ENCODE results near the gene CERS6. TPM values are rescaled to one million over a fixed set of nuclear protein-coding genes. Genes with fewer than 3 reads are reported as not detected.
"Not testable (repeated sequence)": the region's sequence is repeated elsewhere in the genome, so short reads cannot be mapped to it uniquely, and the experiment has no call there.

CERS6 gene
- total and polyA plus RNA-seq, 2 experiments from 2014 or later: 40.9 to 99.1 TPM

GRCh38 chr2:168765401-168765800 is 309.3 kb downstream of the CERS6 start:
- no peaks in the 10 kb centered on the region for H3K27me3 ChIP-seq
- H2AFZ ChIP-seq: no peak overlapping the region
- no peak for DNase-seq (ENCODE audit: low spot score)
- no peak overlapping the region for H3K27ac ChIP-seq
- H3K9me3 ChIP-seq (ENCODE audit: low read depth): no peaks in the 10 kb centered on the region
- H3K36me3 ChIP-seq (replicated peaks; ENCODE audit: insufficient read depth, low read depth): no peaks in the 10 kb centered on the region
- no peak for TF ChIP-seq CTCF (IDR thresholded peaks at IDR 0.05; ENCODE audit: poor library complexity)
- no peak for TF ChIP-seq EZH2phosphoT487 (IDR thresholded peaks at IDR 0.05; ENCODE audit: low read depth, severe bottlenecking, unreplicated experiment)
- no peak for TF ChIP-seq EZH2 (IDR thresholded peaks at IDR 0.05; ENCODE audit: borderline replicate concordance)
- no peaks in the 10 kb centered on the region for H3K79me2 ChIP-seq
- WGBS (ENCODE audit: low lambda C conversion rate, missing lambda C conversion rate): 70% methylated on average over 1 of the region's 1 CpG
- no peak overlapping the region for H3K4me3 ChIP-seq
- H3K4me1 ChIP-seq (ENCODE audit: insufficient read depth): peaks cover 5% of the 10 kb centered on the region
- H3K9me2 ChIP-seq (replicated peaks; ENCODE audit: insufficient read depth): no peaks in the 10 kb centered on the region
- H3K4me2 ChIP-seq: no peak overlapping the region
- H4K20me1 ChIP-seq (ENCODE audit: insufficient read depth, poor library complexity, severe bottlenecking): no peaks in the 10 kb centered on the region

GRCh38 chr2:168766600-168766999 is 310.5 kb downstream of the CERS6 start:
- no peaks in the 10 kb centered on the region for H3K27me3 ChIP-seq
- H3K4me1 ChIP-seq (ENCODE audit: insufficient read depth): peaks cover 6% of the 10 kb centered on the region
- 74% methylated on average over 2 of the region's 2 CpGs for WGBS (ENCODE audit: low lambda C conversion rate, missing lambda C conversion rate)
- H4K20me1 ChIP-seq (ENCODE audit: insufficient read depth, poor library complexity, severe bottlenecking): no peaks in the 10 kb centered on the region
- H2AFZ ChIP-seq: no peak overlapping the region
- no peaks in the 10 kb centered on the region for H3K9me2 ChIP-seq (replicated peaks; ENCODE audit: insufficient read depth)
- H3K4me3 ChIP-seq: no peak overlapping the region
- no peaks in the 10 kb centered on the region for H3K79me2 ChIP-seq
- H3K9me3 ChIP-seq (ENCODE audit: low read depth): no peaks in the 10 kb centered on the region
- no peak for TF ChIP-seq CTCF (IDR thresholded peaks at IDR 0.05; ENCODE audit: poor library complexity)
- TF ChIP-seq EZH2 (IDR thresholded peaks at IDR 0.05; ENCODE audit: borderline replicate concordance): no peak
- H3K4me2 ChIP-seq: no peak overlapping the region
- DNase-seq (ENCODE audit: low spot score): no peak
- H3K36me3 ChIP-seq (replicated peaks; ENCODE audit: insufficient read depth, low read depth): no peaks in the 10 kb centered on the region
- no peak overlapping the region for H3K27ac ChIP-seq

- WGBS (ENCODE audit: low lambda C conversion rate, missing lambda C conversion rate): 47% methylated on average over 1 of the region's 1 CpG
- Histone ChIP-seq H4K20me1 (ENCODE audit: insufficient read depth, poor library complexity, severe bottlenecking) (no peaks in the 10 kb centered on the region), H3K4me1 (ENCODE audit: insufficient read depth) (peaks cover 6% of the 10 kb centered on the region), H3K9me3 (ENCODE audit: low read depth) (no peaks in the 10 kb centered on the region), H2AFZ (no peak overlapping the region), H3K79me2 (no peaks in the 10 kb centered on the region), H3K4me2 (no peak overlapping the region), H3K36me3 (replicated peaks; ENCODE audit: insufficient read depth, low read depth) (no peaks in the 10 kb centered on the region), H3K27me3 (no peaks in the 10 kb centered on the region), H3K9me2 (replicated peaks; ENCODE audit: insufficient read depth) (no peaks in the 10 kb centered on the region), H3K27ac (no peak overlapping the region), H3K4me3 (no peak overlapping the region)
- no peak for DNase-seq (ENCODE audit: low spot score)
- TF ChIP-seq EZH2 (IDR thresholded peaks at IDR 0.05; ENCODE audit: borderline replicate concordance): no peak
- TF ChIP-seq CTCF (IDR thresholded peaks at IDR 0.05; ENCODE audit: poor library complexity): no peak
- TF ChIP-seq EZH2phosphoT487 (IDR thresholded peaks at IDR 0.05; ENCODE audit: low read depth, severe bottlenecking, unreplicated experiment): no peak
These were observed 311.2 kb downstream of the CERS6 start for GRCh38 chr2:168767258-168767657.

GRCh38 chr2:168768357-168768756 is 312.3 kb downstream of the CERS6 start:
- H3K27me3 ChIP-seq; H2AFZ ChIP-seq; H3K9me3 ChIP-seq (ENCODE audit: low read depth); H3K27ac ChIP-seq; H3K4me3 ChIP-seq; H4K20me1 ChIP-seq (ENCODE audit: insufficient read depth, poor library complexity, severe bottlenecking); DNase-seq (ENCODE audit: low spot score); H3K36me3 ChIP-seq (replicated peaks; ENCODE audit: insufficient read depth, low read depth); H3K4me1 ChIP-seq (ENCODE audit: insufficient read depth); H3K79me2 ChIP-seq; H3K4me2 ChIP-seq; H3K9me2 ChIP-seq (replicated peaks; ENCODE audit: insufficient read depth): not testable (repeated sequence)
- 97% methylated on average over 6 of the region's 6 CpGs for WGBS (ENCODE audit: low lambda C conversion rate, missing lambda C conversion rate)
